GM12892 (cell line): ENCODE measurements around the gene FAM193A.

Experiments used
- POLR2AphosphoS5 ChIP-seq: IDR thresholded peaks from 2 replicates; pipeline ENCODE4 v1.6.1; 2011; ENCODE audit warnings: low read depth, low read length, control low read depth
- TAF1 ChIP-seq: IDR thresholded peaks from 2 replicates; pipeline ENCODE4 v1.6.1; 2011; ENCODE audit warnings: low read depth, mild to moderate bottlenecking, control low read depth, low read length, borderline replicate concordance

DNA sequence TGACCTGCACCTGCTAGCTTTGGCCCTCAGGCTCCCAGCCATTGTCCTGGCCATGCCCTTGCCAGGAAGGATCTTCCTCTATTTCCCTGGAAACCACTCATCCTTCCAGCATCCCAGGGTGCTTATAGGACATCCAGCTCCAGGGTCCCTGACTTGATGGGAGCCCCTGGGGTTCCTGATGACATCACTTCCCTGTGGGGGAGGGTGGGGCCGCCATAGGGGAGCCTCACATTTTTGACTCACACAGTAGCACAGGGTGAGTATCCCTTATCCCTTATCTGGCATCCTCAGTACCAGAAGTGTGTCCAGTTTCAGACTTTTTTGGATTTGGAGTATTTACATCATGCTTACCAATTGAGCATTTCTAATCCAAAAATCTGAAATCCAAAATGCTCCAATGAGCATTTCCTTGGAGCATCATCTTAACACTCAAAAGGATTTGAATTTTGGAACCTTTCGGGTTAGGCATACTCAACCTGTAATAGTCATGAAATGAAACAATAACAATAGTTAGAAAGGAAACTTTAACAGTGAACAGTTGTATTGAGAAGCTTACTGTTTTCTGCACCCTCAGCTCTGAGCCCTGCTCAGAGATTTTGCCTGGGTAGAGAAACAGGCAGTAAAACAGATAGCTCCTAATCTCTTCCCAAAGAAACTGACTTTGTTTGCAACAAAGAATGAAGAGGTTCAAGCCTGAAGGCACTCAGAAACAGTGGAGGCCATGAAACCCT, 197.6 kb downstream of the FAM193A start:
- TF ChIP-seq POLR2AphosphoS5 (no peak), TAF1 (no peak)
